ENCODE measurements around the gene WDR37. TPM values are rescaled to one million over a fixed set of nuclear protein-coding genes. Genes with fewer than 3 reads are reported as not detected.
A peak's percentile ranks its signal among the peaks of the same experiment; 100 is the strongest.

The WDR37 gene
- total and polyA plus RNA-seq, 9 of the 15 experiments (the other 6 are each of a cell fraction or from before 2014, with no cell fraction given): 2.3 to 11.6 (median 6.7) TPM

DNA sequence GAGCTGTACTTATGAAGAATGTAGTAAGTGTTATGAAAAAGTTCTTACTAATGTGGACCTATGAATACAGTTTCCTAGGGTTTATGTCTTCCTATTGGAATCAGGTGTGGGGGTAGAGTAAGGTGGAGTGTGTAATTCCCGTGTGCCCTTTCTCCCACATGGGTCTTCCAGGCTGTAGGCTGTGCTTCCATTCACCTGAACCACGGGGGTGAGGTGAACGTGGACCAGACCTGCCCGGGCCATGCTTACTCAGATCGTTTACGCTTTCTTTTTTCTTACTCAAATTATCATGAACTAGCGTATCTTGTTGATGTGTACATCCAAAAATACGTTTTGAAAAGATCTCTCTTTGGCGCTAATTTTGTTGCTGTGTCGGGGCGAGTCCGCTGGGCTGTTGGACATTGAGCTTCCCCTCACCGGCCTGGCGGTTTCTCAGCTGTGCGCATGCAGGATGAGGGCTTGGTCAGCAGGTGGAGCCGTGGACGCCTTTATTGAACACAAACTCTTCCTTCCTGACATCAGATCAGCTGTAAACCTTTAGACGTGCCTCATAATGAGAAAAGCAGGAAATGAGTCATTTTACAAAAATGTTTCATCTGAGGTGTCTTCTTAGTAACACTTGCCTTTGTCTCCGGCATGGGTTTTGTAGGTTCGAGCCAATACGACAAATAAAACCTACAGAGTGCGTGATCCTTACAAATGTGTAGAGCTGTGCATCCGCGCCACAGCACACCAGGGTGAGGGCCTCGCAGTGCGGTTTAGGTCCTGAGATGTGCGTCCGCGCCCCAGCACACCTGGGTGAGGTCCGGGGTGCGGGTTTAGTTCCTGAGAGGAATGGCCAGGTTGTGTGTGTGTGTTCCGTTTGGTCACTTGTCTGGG is 53.8 kb downstream of the WDR37 start (continued):
- TF ChIP-seq TRIM24 (IDR thresholded peaks at IDR 0.05): no peak
- TF ChIP-seq ZNF12 (CRISPR knock-in tag; IDR thresholded peaks at IDR 0.05): no peak
- TF ChIP-seq, protein P1, sequence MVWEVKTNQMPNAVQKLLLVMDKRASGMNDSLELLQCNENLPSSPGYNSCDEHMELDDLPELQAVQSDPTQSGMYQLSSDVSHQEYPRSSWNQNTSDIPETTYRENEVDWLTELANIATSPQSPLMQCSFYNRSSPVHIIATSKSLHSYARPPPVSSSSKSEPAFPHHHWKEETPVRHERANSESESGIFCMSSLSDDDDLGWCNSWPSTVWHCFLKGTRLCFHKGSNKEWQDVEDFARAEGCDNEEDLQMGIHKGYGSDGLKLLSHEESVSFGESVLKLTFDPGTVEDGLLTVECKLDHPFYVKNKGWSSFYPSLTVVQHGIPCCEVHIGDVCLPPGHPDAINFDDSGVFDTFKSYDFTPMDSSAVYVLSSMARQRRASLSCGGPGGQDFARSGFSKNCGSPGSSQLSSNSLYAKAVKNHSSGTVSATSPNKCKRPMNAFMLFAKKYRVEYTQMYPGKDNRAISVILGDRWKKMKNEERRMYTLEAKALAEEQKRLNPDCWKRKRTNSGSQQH (CRISPR knock-in tag; IDR thresholded peaks at IDR 0.05): no peak
- TF ChIP-seq ZFP91 (CRISPR knock-in tag; IDR thresholded peaks at IDR 0.05): no peak
- TF ChIP-seq ZNF212 (CRISPR knock-in tag; IDR thresholded peaks at IDR 0.05): no peak
- TF ChIP-seq, protein P2, sequence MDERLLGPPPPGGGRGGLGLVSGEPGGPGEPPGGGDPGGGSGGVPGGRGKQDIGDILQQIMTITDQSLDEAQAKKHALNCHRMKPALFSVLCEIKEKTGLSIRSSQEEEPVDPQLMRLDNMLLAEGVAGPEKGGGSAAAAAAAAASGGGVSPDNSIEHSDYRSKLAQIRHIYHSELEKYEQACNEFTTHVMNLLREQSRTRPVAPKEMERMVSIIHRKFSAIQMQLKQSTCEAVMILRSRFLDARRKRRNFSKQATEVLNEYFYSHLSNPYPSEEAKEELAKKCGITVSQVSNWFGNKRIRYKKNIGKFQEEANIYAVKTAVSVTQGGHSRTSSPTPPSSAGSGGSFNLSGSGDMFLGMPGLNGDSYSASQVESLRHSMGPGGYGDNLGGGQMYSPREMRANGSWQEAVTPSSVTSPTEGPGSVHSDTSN (CRISPR knock-in tag; IDR thresholded peaks at IDR 0.05; ENCODE audit: low read depth): no peak
- TF ChIP-seq, protein P2 (tag; conservative IDR thresholded peaks at IDR 0.05; ENCODE audit: low read depth): no peak
- no peak for TF ChIP-seq U2AF2 (optimal IDR thresholded peaks at IDR 0.05; ENCODE audit: low read depth, low read length)
- no peak for TF ChIP-seq ZNF589 (CRISPR knock-in tag; IDR thresholded peaks at IDR 0.05; ENCODE audit: low read depth)
- TF ChIP-seq SAFB (IDR thresholded peaks at IDR 0.05; ENCODE audit: borderline replicate concordance, low read depth, low read length): no peak
- no peak for TF ChIP-seq THRAP3 (IDR thresholded peaks at IDR 0.05; ENCODE audit: borderline replicate concordance)
- TF ChIP-seq BMI1 (IDR thresholded peaks at IDR 0.05; ENCODE audit: low read length): no peak
- no peak for TF ChIP-seq ZFP36 (IDR thresholded peaks at IDR 0.05; ENCODE audit: low read depth, low read length, partially characterized antibody)
- TF ChIP-seq ZNF507 (tag; conservative IDR thresholded peaks at IDR 0.05): no peak
- TF ChIP-seq CREM (IDR thresholded peaks at IDR 0.05; ENCODE audit: low read depth): 0 out of 2 replicates have a peak, but pooled peaks have one; percentile 40
- no peak for TF ChIP-seq SMARCB1 (IDR thresholded peaks at IDR 0.05; ENCODE audit: insufficient read length, low read depth)
- TF ChIP-seq ILF3 (IDR thresholded peaks at IDR 0.05; ENCODE audit: borderline replicate concordance): no peak
- TF ChIP-seq, protein P3, sequence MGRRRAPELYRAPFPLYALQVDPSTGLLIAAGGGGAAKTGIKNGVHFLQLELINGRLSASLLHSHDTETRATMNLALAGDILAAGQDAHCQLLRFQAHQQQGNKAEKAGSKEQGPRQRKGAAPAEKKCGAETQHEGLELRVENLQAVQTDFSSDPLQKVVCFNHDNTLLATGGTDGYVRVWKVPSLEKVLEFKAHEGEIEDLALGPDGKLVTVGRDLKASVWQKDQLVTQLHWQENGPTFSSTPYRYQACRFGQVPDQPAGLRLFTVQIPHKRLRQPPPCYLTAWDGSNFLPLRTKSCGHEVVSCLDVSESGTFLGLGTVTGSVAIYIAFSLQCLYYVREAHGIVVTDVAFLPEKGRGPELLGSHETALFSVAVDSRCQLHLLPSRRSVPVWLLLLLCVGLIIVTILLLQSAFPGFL (CRISPR knock-in tag; IDR thresholded peaks at IDR 0.05): no peak
- no peak for TF ChIP-seq STAT5A (IDR thresholded peaks at IDR 0.05; ENCODE audit: borderline replicate concordance, low read length)
- TF ChIP-seq ZNF445 (CRISPR knock-in tag; IDR thresholded peaks at IDR 0.05; ENCODE audit: low read depth): no peak

All from K562 (cell line).